ENCODE results near the gene TEKT1.
"Not testable (repeated sequence)": the region's sequence is repeated elsewhere in the genome, so short reads cannot be mapped to it uniquely, and the experiment has no call there.

Gene TEKT1

DNA sequence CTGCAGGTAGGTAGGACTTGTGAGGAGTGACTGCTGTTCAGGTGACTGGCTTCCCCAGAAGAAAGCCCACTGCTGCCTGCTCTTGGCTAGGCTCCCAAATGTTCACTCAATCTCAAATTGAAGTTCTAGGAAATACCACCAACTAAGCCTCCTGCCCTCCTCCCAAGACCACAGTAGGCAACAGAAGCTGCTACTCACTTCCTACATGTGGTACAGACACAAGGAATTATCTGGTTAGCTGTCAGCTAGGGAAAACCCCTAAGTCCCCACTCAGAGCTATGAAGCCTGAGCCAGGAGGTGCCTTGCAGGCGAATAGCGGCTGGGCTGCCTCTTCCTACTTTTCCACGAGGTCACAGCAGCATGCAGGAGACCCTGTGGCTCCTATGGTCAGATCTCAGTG, 50.6 kb downstream of the TEKT1 start:
- TF ChIP-seq, protein P1, sequence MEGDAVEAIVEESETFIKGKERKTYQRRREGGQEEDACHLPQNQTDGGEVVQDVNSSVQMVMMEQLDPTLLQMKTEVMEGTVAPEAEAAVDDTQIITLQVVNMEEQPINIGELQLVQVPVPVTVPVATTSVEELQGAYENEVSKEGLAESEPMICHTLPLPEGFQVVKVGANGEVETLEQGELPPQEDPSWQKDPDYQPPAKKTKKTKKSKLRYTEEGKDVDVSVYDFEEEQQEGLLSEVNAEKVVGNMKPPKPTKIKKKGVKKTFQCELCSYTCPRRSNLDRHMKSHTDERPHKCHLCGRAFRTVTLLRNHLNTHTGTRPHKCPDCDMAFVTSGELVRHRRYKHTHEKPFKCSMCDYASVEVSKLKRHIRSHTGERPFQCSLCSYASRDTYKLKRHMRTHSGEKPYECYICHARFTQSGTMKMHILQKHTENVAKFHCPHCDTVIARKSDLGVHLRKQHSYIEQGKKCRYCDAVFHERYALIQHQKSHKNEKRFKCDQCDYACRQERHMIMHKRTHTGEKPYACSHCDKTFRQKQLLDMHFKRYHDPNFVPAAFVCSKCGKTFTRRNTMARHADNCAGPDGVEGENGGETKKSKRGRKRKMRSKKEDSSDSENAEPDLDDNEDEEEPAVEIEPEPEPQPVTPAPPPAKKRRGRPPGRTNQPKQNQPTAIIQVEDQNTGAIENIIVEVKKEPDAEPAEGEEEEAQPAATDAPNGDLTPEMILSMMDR (IDR thresholded peaks at IDR 0.05; ENCODE audit: low read depth, low read length, missing control alignments), result no peak
- DNase-seq (ENCODE audit: low read depth), result no peak
- in situ Hi-C loops (cut with HindIII; ENCODE audit: low sequenced_read_pairs), result no loop called here
- H3K4me3 ChIP-seq (ENCODE audit: low read depth, low read length), result no peak overlapping the region

DNA sequence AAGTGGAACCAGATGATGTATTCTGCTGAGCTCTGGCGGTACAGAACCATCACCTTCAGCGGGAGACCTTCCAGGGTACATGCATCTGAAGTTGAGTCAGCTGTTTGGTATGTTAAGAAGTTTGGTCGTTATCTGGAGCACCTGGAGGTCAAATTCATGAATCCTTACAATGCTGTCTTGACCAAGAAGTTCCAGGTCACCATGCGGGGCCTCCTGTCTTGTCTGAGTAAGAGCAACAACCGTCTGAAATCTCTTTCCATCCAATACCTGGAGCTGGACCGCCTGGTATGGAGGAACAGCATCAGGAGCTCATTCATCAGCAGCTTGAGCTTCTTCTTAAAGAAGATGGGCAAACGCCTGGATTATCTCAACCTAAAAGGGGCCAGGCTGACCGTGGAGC, 51.5 kb downstream of the TEKT1 start:
- DNase-seq (ENCODE audit: low read depth), result no peak
- no peak overlapping the region for H3K4me3 ChIP-seq (ENCODE audit: low read depth, low read length)
- TF ChIP-seq, protein P1 (IDR thresholded peaks at IDR 0.05; ENCODE audit: low read depth, low read length, missing control alignments), result no peak
- in situ Hi-C loops (cut with HindIII; ENCODE audit: low sequenced_read_pairs), result no loop called here

DNA sequence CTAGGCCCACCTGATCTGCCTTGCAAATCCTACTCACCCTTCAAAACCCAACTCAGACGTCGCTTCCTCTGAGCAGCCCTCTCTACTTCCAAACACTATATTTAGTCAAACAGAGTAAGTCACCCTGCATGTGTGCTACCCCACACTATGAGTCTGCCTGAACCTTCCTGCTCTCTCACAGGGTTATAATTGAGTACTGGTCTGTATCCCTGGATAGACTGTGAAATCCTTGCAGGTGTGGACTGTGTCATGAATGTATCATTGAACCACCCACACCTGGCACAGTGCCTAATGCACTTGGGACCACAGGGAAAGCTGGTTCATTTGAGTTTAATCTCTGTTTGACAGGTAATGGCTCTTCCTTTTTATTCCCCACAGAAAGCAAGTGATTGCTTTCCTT, 52.1 kb downstream of the TEKT1 start:
- in situ Hi-C loops (cut with HindIII; ENCODE audit: low sequenced_read_pairs), result no loop called here
- TF ChIP-seq, protein P1 (IDR thresholded peaks at IDR 0.05; ENCODE audit: low read depth, low read length, missing control alignments), result no peak

DNA sequence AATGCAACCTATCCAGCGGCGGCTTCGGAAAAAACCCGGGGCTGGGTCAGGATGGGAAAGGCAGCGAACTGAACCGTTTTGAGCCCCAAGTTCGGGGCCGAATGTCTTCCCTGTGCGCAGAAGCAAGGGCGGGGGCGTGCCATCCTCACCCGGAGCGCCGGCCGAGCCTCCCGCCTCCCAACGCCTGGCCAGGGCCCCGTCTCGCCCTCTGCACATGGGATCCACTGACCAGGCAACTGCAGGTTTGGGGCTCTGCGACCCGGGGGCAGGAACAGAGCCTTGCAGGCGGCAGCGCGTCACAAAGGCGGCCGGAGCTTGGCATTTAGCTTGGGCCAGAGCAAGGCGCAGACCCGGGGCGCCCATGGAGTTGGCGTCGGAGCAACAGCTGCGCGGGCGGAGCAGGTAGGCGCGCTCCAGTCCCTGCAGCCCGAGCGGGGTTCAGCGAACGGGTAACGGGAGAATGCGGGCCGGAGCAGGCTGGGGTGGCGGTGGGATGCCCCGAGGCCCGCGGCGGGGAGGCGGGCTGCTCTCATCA, 55.6 kb downstream of the TEKT1 start, which contains the start of gene FBXO39:
Gene FBXO39 (plus strand): TSS at position 345 of the 535 bp plus-strand sequence. CDS start 3,654 bp downstream, outside the sequence.
- in situ Hi-C loops (cut with HindIII; ENCODE audit: low sequenced_read_pairs), result no loop called here
- no peak for DNase-seq (ENCODE audit: low read depth)
- TF ChIP-seq, protein P1 (IDR thresholded peaks at IDR 0.05; ENCODE audit: low read depth, low read length, missing control alignments), result no peak
- no peak within 1 kb of the TSS for H3K4me3 ChIP-seq (ENCODE audit: low read depth, low read length)

More for the DNA sequence above, 52.1 kb downstream of the TEKT1 start:
- no peak overlapping the region for H3K4me3 ChIP-seq (ENCODE audit: low read depth, low read length)
- no peak for DNase-seq (ENCODE audit: low read depth)

DNA sequence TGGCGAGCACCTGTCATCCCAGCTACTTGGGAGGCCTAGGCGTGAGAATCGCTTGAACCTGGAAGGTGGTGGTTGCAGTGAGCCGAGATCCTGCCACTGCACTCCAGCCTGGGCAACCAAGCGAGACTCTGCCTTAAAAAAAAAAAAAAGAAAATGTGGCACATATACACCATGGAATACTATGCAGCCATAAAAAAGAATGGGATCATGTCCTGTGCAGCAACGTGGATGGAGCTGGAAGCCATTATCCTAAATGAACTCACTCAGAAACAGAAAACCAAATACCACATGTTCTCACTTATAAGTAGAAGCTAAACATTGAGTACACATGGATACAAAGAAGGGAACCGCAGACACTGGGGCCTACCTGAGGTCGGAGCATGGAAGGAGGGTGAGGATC, 56.6 kb downstream of the TEKT1 start:
- DNase-seq (ENCODE audit: low read depth); in situ Hi-C loops (cut with HindIII; ENCODE audit: low sequenced_read_pairs); H3K4me3 ChIP-seq (ENCODE audit: low read depth, low read length): not testable (repeated sequence)

DNA sequence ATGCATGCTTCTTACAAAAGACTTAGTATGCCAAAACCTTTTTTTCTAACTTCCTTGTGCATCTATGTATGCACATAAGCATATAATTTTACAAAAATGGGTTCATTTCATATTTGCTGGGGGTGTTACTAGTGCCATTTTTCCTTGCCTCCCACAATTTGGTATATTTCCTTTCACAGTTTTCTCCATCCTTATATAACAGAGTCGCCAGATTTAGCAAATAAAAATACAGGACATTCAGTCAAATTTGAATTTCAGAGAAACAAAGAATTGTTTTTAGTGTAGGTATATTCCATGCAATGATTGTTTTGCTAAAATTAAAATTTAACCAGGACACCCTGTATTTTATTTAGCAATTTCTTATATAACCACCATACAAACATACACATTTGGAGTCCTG, 59.5 kb downstream of the TEKT1 start:
- no peak overlapping the region for H3K4me3 ChIP-seq (ENCODE audit: low read depth, low read length)
- TF ChIP-seq, protein P1 (IDR thresholded peaks at IDR 0.05; ENCODE audit: low read depth, low read length, missing control alignments), result no peak
- no peak for DNase-seq (ENCODE audit: low read depth)
- in situ Hi-C loops (cut with HindIII; ENCODE audit: low sequenced_read_pairs), result no loop called here

DNA sequence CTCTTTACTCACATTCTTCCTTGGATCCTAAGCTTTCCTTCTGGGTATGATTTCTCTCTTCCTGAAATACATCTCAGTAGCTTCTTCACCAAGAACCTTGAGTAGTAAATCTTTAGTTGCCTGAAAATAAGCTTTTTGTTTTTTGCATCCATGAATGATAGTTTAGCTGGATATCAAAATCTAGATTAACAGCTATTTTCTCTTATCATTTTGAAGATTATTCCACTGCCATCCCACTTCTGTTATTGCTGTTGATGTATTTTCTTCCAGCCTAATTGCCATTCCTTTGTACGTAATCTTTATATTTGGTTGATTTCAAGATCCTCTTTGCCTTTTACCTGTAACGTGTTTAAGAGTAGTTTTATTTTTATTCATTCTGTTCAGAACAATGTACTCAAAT, 63.1 kb downstream of the TEKT1 start:
- in situ Hi-C loops (cut with HindIII; ENCODE audit: low sequenced_read_pairs), result no loop called here
- H3K4me3 ChIP-seq (ENCODE audit: low read depth, low read length), result no peak overlapping the region
- TF ChIP-seq, protein P1 (IDR thresholded peaks at IDR 0.05; ENCODE audit: low read depth, low read length, missing control alignments), result no peak
- DNase-seq (ENCODE audit: low read depth), result no peak

Measured in astrocyte of the cerebellum (primary cell).